Trophoblast cell (in vitro differentiated cells and primary cell): ENCODE results near the gene OLIG2.

ENCODE experiments used
- DNase-seq, 2 donors: peaks; one replicate each; pipeline ENCODE4 v3.0.0-alpha.2; 2016
- H2AFZ ChIP-seq: 2 replicates; pipeline ENCODE4 v1.6.1; 2013; ENCODE audit warnings: low read length, moderate library complexity, mild to moderate bottlenecking; ENCODE audit not compliant: insufficient read depth, poor library complexity
- H2AK5ac ChIP-seq: 2 replicates; pipeline ENCODE4 v1.6.1; 2013; ENCODE audit warnings: mild to moderate bottlenecking, low read length
- H2BK120ac ChIP-seq: 2 replicates; pipeline ENCODE4 v1.6.1; 2013; ENCODE audit warnings: low read length, mild to moderate bottlenecking, moderate library complexity; ENCODE audit not compliant: insufficient read depth, poor library complexity
- H2BK12ac ChIP-seq: 2 replicates; pipeline ENCODE4 v1.6.1; 2013; ENCODE audit warnings: mild to moderate bottlenecking, low read length, moderate library complexity
- H2BK5ac ChIP-seq: 2 replicates; pipeline ENCODE4 v1.6.1; 2013; ENCODE audit warnings: low read length, low read depth, moderate library complexity, mild to moderate bottlenecking; ENCODE audit not compliant: poor library complexity
- H3K14ac ChIP-seq: 2 replicates; pipeline ENCODE4 v1.6.1; 2013; ENCODE audit warnings: mild to moderate bottlenecking, low read length
- H3K18ac ChIP-seq: 2 replicates; pipeline ENCODE4 v1.6.1; 2013; ENCODE audit warnings: mild to moderate bottlenecking, low read length
- H3K23ac ChIP-seq: 2 replicates; pipeline ENCODE4 v1.6.1; 2013; ENCODE audit warnings: low read length
- H3K27ac ChIP-seq: 2 replicates; pipeline ENCODE4 v1.5.1; 2013; ENCODE audit warnings: low read depth, mild to moderate bottlenecking, inconsistent platforms, low read length, moderate library complexity
- H3K27me3 ChIP-seq: 2 replicates; pipeline ENCODE4 v1.6.1; 2013; ENCODE audit warnings: inconsistent platforms, mild to moderate bottlenecking, low read length, moderate library complexity; ENCODE audit not compliant: insufficient read depth
- H3K36me3 ChIP-seq, 2 experiments: 1 replicate in 1 of 2; 2 replicates in 1 of 2; pipeline ENCODE4 v1.6.1; 2013; ENCODE audit warnings: low read length in 2 of 2, mild to moderate bottlenecking in 2 of 2, moderate library complexity in 1 of 2; ENCODE audit not compliant: insufficient read depth in 2 of 2, control insufficient read depth in 1 of 2
- H3K4ac ChIP-seq: 2 replicates; pipeline ENCODE4 v1.6.1; 2013; ENCODE audit warnings: low read depth, mild to moderate bottlenecking, low read length, moderate library complexity
- H3K4me1 ChIP-seq, 2 experiments: 1 replicate in 1 of 2; 2 replicates in 1 of 2; pipeline ENCODE4 v1.6.1; 2013; ENCODE audit warnings: low read length in 2 of 2, mild to moderate bottlenecking in 2 of 2, moderate library complexity in 1 of 2; ENCODE audit not compliant: insufficient read depth in 2 of 2, control insufficient read depth in 1 of 2
- H3K4me2 ChIP-seq: 2 replicates; pipeline ENCODE4 v1.6.1; 2013; ENCODE audit warnings: inconsistent platforms, mild to moderate bottlenecking, low read length, moderate library complexity
- H3K4me3 ChIP-seq: 2 replicates; pipeline ENCODE4 v1.5.1; 2013; ENCODE audit warnings: mild to moderate bottlenecking, low read depth, low read length, inconsistent platforms
- H3K79me1 ChIP-seq: one replicate; pipeline ENCODE4 v1.6.1; 2013; ENCODE audit warnings: low read length
- H3K79me2 ChIP-seq: 2 replicates; pipeline ENCODE4 v1.6.1; 2013; ENCODE audit warnings: low read length, mild to moderate bottlenecking; ENCODE audit not compliant: control insufficient read depth, insufficient read depth, poor library complexity
- H3K9ac ChIP-seq: 2 replicates; pipeline ENCODE4 v1.6.1; 2013; ENCODE audit warnings: mild to moderate bottlenecking, low read length
- H3K9me3 ChIP-seq: 2 replicates; pipeline ENCODE4 v1.6.1; 2013; ENCODE audit warnings: low read depth, mild to moderate bottlenecking, control low read depth, inconsistent platforms, low read length; ENCODE audit not compliant: insufficient read depth
- H4K12ac ChIP-seq: 2 replicates; pipeline ENCODE4 v1.6.1; 2013; ENCODE audit warnings: low read depth, mild to moderate bottlenecking, low read length, moderate library complexity
- H4K8ac ChIP-seq: 2 replicates; pipeline ENCODE4 v1.6.1; 2013; ENCODE audit warnings: low read depth, mild to moderate bottlenecking, low read length, moderate library complexity
- H4K91ac ChIP-seq: one replicate; pipeline ENCODE4 v1.6.1; 2013; ENCODE audit warnings: low read depth, mild to moderate bottlenecking, low read length, moderate library complexity
- WGBS: extraction: QIAGEN DNeasy Blood & Tissue Kit; methylation state at CpG from one replicate; pipeline ENCODE4 v1.1.7; 2013; ENCODE audit warnings: missing lambda C conversion rate; ENCODE audit not compliant: insufficient read length, insufficient coverage; ENCODE audit errors: extremely low coverage; 5-methylcytosine and 5-hydroxymethylcytosine counted together

Gene OLIG2

DNA sequence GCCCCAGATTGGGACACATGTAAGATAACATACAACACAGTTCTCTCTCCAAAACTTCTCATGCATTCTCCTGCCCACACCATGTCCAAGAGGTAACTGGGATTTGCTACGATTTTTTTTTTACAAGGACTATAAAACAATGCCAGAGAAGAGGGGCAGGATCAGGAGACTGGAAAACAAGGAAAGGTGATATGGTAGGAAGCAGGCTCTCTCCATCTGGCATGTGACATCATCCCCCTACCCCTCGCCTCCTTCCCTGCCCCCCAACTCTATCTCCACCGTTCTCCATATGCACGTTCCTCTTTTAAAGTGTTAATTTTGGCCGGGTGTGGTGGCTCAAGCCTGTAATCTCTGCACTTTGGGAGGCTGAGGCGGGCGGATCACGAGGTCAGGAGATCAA, 20.7 kb downstream of the OLIG2 start:
- H3K9me3 ChIP-seq = no peaks in the 10 kb centered on the region
- H3K79me1 ChIP-seq = no peaks in the 10 kb centered on the region
- no peaks in the 10 kb centered on the region for H3K36me3 ChIP-seq
- H2AK5ac ChIP-seq = no peak overlapping the region
- no peak overlapping the region for H3K9ac ChIP-seq
- no peak overlapping the region for H3K4ac ChIP-seq
- H3K14ac ChIP-seq = no peak overlapping the region
- H4K8ac ChIP-seq = no peak overlapping the region
- H2AFZ ChIP-seq = no peak overlapping the region
- H3K4me2 ChIP-seq = no peak overlapping the region
- no peak overlapping the region for H4K12ac ChIP-seq
- no peak overlapping the region for H3K27ac ChIP-seq
- no peak overlapping the region for H2BK120ac ChIP-seq
- H2BK12ac ChIP-seq = no peak overlapping the region
- H4K91ac ChIP-seq = no peak overlapping the region
- peaks cover 3% of the 10 kb centered on the region for H3K27me3 ChIP-seq
- no peak overlapping the region for H2BK5ac ChIP-seq
- DNase-seq = no peak
- no peak overlapping the region for H3K23ac ChIP-seq
- no peak overlapping the region for H3K18ac ChIP-seq
- no peak overlapping the region for H3K4me3 ChIP-seq
- WGBS = no CpG with 5 or more reads among the region's 8 CpGs
- no peaks in the 10 kb centered on the region for H3K4me1 ChIP-seq
- H3K79me2 ChIP-seq = no peaks in the 10 kb centered on the region

DNA sequence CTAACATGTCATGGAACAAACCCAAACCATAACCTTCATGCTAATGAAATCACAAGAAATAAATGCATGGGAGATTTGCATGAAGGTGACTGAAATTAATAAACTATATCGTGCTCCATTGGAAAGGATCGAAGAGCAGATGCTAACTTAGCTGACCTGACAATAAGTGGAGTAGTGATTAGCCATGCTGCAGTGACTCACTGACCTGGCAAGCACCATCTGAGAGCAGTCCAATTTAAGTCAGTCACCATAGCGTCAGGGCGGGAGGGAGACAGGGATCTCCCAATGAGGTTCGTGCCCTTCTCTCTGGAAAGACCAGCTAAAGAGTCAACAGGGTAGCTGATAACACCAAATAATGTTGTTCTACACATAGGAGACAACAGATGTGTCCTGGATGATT, 21.5 kb downstream of the OLIG2 start:
- Histone ChIP-seq H3K36me3 (no peaks in the 10 kb centered on the region), H3K4me3 (no peak overlapping the region), H4K8ac (no peak overlapping the region), H2BK120ac (no peak overlapping the region), H3K27me3 (peaks cover 3% of the 10 kb centered on the region), H2BK5ac (no peak overlapping the region), H3K27ac (no peak overlapping the region), H2AFZ (no peak overlapping the region), H3K4me1 (no peaks in the 10 kb centered on the region), H4K12ac (no peak overlapping the region), H3K4ac (no peak overlapping the region), H2AK5ac (no peak overlapping the region), H4K91ac (no peak overlapping the region), H3K79me2 (no peaks in the 10 kb centered on the region), H3K14ac (no peak overlapping the region), H3K4me2 (no peak overlapping the region), H3K18ac (no peak overlapping the region), H3K9me3 (no peaks in the 10 kb centered on the region), H2BK12ac (no peak overlapping the region), H3K79me1 (no peaks in the 10 kb centered on the region), H3K23ac (no peak overlapping the region), H3K9ac (no peak overlapping the region)
- no peak for DNase-seq
- WGBS = no CpG with 5 or more reads among the region's 5 CpGs

DNA sequence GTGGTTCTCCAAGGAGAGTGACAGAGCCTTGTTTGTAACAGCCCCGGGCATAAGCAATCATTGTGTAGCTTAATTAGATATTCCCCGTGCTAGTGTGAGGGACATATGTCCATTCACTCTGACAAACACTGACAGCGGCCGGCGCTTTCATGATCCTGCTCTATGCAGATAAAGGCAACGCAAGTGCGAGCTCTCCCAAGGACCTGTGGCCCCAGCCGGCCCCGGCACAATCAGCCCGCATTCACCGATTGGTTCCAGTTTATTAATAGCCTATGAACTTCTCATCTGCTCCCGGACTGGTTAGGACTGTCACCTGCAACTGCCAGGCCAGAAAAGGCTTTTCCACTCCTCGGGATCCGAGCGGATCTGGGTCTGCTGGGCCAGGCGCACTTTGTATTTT, 26.2 kb downstream of the OLIG2 start:
- H4K12ac ChIP-seq = no peak overlapping the region
- H3K9me3 ChIP-seq = no peaks in the 10 kb centered on the region

DNA sequence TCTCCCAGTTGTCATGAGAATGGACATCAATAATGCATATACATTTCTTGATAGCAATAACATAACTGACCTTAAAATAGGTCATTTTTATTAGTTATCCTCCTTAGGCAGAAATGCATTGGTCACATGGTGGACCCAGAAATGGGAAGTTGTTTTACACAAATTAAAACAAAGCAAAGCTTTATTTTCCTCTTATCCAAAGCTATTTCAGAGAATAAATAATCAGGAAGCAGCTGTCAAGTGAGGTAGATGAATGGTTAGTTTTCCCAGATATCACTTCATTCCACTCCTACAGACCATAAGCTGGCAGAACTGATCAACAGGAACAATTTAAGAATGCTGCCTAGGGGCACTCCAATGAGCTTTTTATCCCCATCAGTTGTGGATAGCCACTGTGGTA, 28.2 kb downstream of the OLIG2 start:
- Histone ChIP-seq H3K36me3 (no peaks in the 10 kb centered on the region), H3K18ac (no peak overlapping the region), H3K4ac (no peak overlapping the region), H4K91ac (no peak overlapping the region), H3K4me3 (no peak overlapping the region), H3K23ac (no peak overlapping the region), H3K14ac (no peak overlapping the region), H3K9me3 (no peaks in the 10 kb centered on the region), H3K27me3 (no peaks in the 10 kb centered on the region), H4K8ac (no peak overlapping the region), H4K12ac (no peak overlapping the region), H3K27ac (no peak overlapping the region), H2BK5ac (no peak overlapping the region), H2BK12ac (no peak overlapping the region), H2BK120ac (no peak overlapping the region), H3K79me1 (no peaks in the 10 kb centered on the region), H3K9ac (no peak overlapping the region), H3K79me2 (no peaks in the 10 kb centered on the region), H3K4me2 (no peak overlapping the region), H2AK5ac (no peak overlapping the region), H3K4me1 (no peaks in the 10 kb centered on the region), H2AFZ (no peak overlapping the region)
- DNase-seq = no peak

More for the DNA sequence above, 26.2 kb downstream of the OLIG2 start:
- Histone ChIP-seq H3K4me3 (no peak overlapping the region), H3K79me1 (no peaks in the 10 kb centered on the region), H3K23ac (no peak overlapping the region), H3K4ac (no peak overlapping the region), H3K9ac (no peak overlapping the region), H3K27ac (no peak overlapping the region), H2AK5ac (no peak overlapping the region), H3K4me2 (no peak overlapping the region), H4K91ac (no peak overlapping the region), H3K79me2 (no peaks in the 10 kb centered on the region), H3K27me3 (no peaks in the 10 kb centered on the region), H3K36me3 (no peaks in the 10 kb centered on the region), H3K18ac (no peak overlapping the region), H4K8ac (no peak overlapping the region), H2AFZ (no peak overlapping the region), H3K14ac (no peak overlapping the region), H2BK5ac (no peak overlapping the region), H2BK120ac (no peak overlapping the region), H2BK12ac (no peak overlapping the region), H3K4me1 (no peaks in the 10 kb centered on the region)
- no peak for DNase-seq
- no CpG with 5 or more reads among the region's 16 CpGs for WGBS
